ENCODE measurements around the gene ARMC7.
"Not testable (repeated sequence)": the region's sequence is repeated elsewhere in the genome, so short reads cannot be mapped to it uniquely, and the experiment has no call there.

Gene ARMC7

GRCh38 chr17:75155191-75155601 lies 45.4 kb downstream of the ARMC7 start:
- no peak for DNase-seq

- not testable (repeated sequence) for DNase-seq
Observed at GRCh38 chr17:75158480-75158879, 48.7 kb downstream of the ARMC7 start.

- no peak for DNase-seq
Observed at GRCh38 chr17:75159196-75160031, 49.6 kb downstream of the ARMC7 start.

- no peak for DNase-seq
Observed at GRCh38 chr17:75160211-75160610, 50.4 kb downstream of the ARMC7 start.

- DNase-seq = no peak
Observed at GRCh38 chr17:75163074-75163473, 53.3 kb downstream of the ARMC7 start.

GRCh38 chr17:75164606-75165005 lies 54.8 kb downstream of the ARMC7 start:
- DNase-seq = not testable (repeated sequence)

GRCh38 chr17:75168998-75169397 lies 59.2 kb downstream of the ARMC7 start:
- no peak for DNase-seq

- DNase-seq = no peak
Observed at GRCh38 chr17:75173526-75173925, 63.8 kb downstream of the ARMC7 start.

- DNase-seq = no peak
Observed at GRCh38 chr17:75174996-75175395, 65.2 kb downstream of the ARMC7 start.

- no peak for DNase-seq
Observed at GRCh38 chr17:75176625-75177024, 66.9 kb downstream of the ARMC7 start.

GRCh38 chr17:75178453-75178852 lies 68.7 kb downstream of the ARMC7 start:
- DNase-seq = no peak

Data from right forelimb (tissue), 1 donor.